ENCODE data around the gene CASP3.
"Not testable (repeated sequence)": the region's sequence is repeated elsewhere in the genome, so short reads cannot be mapped to it uniquely, and the experiment has no call there.

CASP3 gene

DNA sequence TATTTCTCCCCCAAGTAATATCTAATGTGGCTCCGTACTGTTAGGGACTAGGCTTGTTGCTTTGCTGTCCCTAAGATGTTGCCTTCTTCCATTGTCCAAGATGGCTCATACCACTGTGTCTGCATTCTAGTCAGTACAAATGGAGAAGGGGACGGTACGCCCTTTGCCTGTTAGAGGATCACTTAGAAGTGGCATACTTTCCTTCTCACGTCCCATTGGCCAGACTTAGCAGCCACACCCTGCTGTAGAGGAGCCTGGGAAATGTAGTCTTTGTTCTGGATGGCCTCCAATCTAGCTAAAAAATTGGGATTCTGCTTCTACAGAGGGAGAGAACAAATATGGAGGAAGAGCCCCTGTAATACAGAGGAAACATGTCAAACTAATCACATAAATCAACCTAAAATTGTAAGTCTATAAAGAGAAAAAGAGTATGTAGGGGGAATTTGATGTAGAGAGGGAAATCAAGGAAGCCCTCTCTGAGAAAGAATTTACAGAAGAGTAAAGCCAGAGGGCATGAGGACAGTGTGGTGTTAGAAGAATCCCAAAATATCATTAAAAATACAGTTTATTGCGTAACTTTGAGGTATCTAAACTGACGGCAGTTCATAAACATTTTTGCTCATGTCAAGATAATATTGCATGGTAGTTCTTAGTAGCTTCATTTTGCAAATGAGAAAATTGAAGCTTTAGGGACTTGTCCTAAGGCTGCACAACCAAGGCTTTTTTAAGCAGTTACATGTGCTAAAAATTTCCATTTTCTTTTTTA lies 15.4 kb upstream of the CASP3 start:
- TF ChIP-seq, protein P1, sequence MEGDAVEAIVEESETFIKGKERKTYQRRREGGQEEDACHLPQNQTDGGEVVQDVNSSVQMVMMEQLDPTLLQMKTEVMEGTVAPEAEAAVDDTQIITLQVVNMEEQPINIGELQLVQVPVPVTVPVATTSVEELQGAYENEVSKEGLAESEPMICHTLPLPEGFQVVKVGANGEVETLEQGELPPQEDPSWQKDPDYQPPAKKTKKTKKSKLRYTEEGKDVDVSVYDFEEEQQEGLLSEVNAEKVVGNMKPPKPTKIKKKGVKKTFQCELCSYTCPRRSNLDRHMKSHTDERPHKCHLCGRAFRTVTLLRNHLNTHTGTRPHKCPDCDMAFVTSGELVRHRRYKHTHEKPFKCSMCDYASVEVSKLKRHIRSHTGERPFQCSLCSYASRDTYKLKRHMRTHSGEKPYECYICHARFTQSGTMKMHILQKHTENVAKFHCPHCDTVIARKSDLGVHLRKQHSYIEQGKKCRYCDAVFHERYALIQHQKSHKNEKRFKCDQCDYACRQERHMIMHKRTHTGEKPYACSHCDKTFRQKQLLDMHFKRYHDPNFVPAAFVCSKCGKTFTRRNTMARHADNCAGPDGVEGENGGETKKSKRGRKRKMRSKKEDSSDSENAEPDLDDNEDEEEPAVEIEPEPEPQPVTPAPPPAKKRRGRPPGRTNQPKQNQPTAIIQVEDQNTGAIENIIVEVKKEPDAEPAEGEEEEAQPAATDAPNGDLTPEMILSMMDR (IDR thresholded peaks at IDR 0.05): no peak

GRCh38 chr4:184662236-184662635 lies 13.0 kb upstream of the CASP3 start:
- no peak for DNase-seq (ENCODE audit: low spot score)
- TF ChIP-seq, protein P1 (IDR thresholded peaks at IDR 0.05): no peak
- Histone ChIP-seq H3K27ac (no peak overlapping the region), H3K4me3 (no peak overlapping the region)

More for the DNA sequence above, 15.4 kb upstream of the CASP3 start:
- Histone ChIP-seq H3K4me3 (no peak overlapping the region), H3K27ac (no peak overlapping the region)
- DNase-seq (ENCODE audit: low spot score): no peak

GRCh38 chr4:184660978-184661377 lies 11.7 kb upstream of the CASP3 start:
- TF ChIP-seq, protein P1 (IDR thresholded peaks at IDR 0.05): no peak
- Histone ChIP-seq H3K4me3 (no peak overlapping the region), H3K27ac (no peak overlapping the region)
- DNase-seq (ENCODE audit: low spot score): no peak

DNA sequence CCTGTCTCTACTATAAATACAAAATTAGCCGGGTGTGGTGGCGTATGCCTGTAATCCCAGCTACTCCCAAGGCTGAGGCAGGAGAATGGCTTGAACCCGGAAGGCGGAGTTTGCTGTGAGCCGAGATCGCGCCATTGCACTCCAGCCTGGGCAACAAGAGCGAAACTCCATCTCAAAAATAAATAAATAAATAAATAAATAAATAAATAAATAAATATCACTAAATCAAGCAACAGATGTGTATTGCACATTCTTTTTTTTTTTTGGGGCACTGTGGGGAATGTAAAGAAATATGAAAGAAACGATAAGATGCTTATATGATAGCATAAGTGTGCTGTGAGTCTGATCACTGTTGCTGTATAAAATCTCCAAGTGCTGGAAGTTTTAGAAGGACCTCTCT lies 8.6 kb upstream of the CASP3 start:
- H3K27ac ChIP-seq; H3K4me3 ChIP-seq; DNase-seq (ENCODE audit: low spot score): not testable (repeated sequence)

DNA sequence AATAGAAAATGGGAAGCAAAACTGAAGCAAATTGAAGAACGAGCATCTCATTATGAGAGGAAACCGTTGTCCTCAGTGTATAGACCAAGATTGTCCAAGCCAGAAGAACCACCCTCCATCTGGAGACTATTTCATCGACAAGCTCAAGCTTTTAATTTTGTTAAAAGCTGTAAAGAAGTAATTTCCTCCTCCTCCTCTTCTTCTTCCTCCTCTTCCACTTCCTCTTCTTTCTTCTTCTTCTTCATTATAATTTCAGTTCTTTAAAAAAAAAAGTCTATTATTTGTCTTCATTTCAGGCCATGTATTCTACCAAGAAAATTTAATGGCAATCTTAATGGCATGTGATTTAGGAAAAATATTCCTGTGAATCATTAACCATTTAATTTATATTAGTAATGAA lies 7.9 kb upstream of the CASP3 start:
- TF ChIP-seq, protein P1 (IDR thresholded peaks at IDR 0.05): no peak
- H3K27ac ChIP-seq: no peak overlapping the region
- DNase-seq (ENCODE audit: low spot score): no peak
- H3K4me3 ChIP-seq: no peak overlapping the region

DNA sequence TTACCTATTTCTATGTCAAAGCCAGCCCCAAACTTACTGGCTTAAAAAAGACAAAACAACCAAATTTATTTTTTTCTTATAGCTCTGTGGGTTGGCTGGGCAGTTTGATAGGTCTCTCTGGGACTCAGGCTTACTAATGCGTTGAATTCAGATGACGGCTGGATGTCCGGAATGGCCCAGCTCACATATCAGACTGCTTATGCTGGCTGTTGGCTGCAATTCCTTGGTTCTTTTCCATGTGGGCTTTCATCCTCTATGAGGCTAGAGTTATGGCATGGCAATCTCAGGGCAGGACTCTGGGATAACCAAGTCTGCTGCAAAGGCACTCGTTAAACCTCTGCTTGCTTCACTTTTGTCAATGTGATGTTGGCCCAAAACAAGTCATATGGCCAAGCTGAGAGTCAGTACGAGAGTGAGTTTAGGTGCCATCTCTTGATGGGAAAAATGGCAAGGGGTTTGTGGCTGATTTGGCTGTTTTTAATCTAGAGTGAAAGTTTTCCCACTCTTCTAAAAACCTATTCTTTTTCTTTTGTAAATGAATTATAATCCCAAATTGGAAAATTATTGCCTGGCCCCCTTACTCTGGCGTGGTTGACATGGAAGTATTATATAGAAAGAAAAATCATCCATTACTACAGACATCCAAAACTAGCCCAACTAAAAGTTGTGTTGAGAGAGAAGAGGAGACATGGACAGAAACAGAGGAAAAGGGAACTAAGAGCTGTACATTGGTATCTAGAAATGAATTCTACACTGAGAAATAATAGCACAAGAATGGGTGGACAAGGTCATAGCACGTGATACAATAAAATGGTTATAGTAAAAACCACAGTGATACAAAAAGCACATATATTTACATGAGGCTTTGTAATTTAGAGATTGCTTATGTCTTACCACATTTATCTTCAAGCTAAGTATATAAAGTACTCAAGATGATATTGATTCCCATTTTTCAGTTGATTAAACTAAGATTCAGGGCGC lies 6.9 kb upstream of the CASP3 start:
- TF ChIP-seq, protein P1 (IDR thresholded peaks at IDR 0.05): no peak
- H3K27ac ChIP-seq: no peak overlapping the region
- DNase-seq (ENCODE audit: low spot score): no peak

GRCh38 chr4:184653650-184654049 lies 4.4 kb upstream of the CASP3 start:
- TF ChIP-seq, protein P1 (IDR thresholded peaks at IDR 0.05): no peak
- Histone ChIP-seq H3K27ac (no peak overlapping the region), H3K4me3 (no peak overlapping the region)
- no peak for DNase-seq (ENCODE audit: low spot score)

More for the DNA sequence above, 6.9 kb upstream of the CASP3 start:
- no peak overlapping the region for H3K4me3 ChIP-seq

GRCh38 chr4:184652681-184653080 lies 3.4 kb upstream of the CASP3 start:
- H3K4me3 ChIP-seq; DNase-seq (ENCODE audit: low spot score); H3K27ac ChIP-seq: not testable (repeated sequence)
